Lung (tissue), 12 donors: Measurements from ENCODE around the gene ACBD6. TPM values are rescaled to one million over a fixed set of nuclear protein-coding genes. Genes with fewer than 3 reads are reported as not detected.

Source experiments
- ATAC-seq: fragments of 200-7000 bp; cut with Tn5 transposase; one replicate; pipeline ENCODE4 v1.9.1; 2020; ENCODE audit warnings: moderate number of reproducible peaks; ENCODE audit not compliant: insufficient read depth, low FRiP score
- DNase-seq, 3 donors: peaks; one replicate each; pipeline ENCODE4 v3.0.0-alpha.2; 2013 to 2017
- H3K27ac ChIP-seq, 2 donors: one replicate each; pipeline ENCODE4 v1.5.1; 2013; ENCODE audit warnings: mild to moderate bottlenecking in 2 of 2, moderate library complexity in 2 of 2, control low read depth in 1 of 2, inconsistent platforms in 1 of 2, low read depth in 1 of 2, low read length in 1 of 2
- H3K27me3 ChIP-seq, 3 donors: one replicate each; pipeline ENCODE4 v1.5.1; 2013; ENCODE audit warnings: low read length in 2 of 3; ENCODE audit not compliant: control insufficient read depth in 3 of 3, insufficient read depth in 3 of 3
- H3K36me3 ChIP-seq, 4 donors: one replicate each; pipeline ENCODE4 v1.5.1; 2013; ENCODE audit warnings: low read length in 4 of 4, mild to moderate bottlenecking in 1 of 4, moderate library complexity in 1 of 4; ENCODE audit not compliant: control insufficient read depth in 4 of 4, insufficient read depth in 4 of 4
- H3K4me1 ChIP-seq, 5 donors: one replicate each; pipeline ENCODE4 v1.5.1; 2013; ENCODE audit warnings: low read length in 5 of 5, mild to moderate bottlenecking in 2 of 5, moderate library complexity in 1 of 5; ENCODE audit not compliant: control insufficient read depth in 5 of 5, insufficient read depth in 5 of 5
- H3K4me3 ChIP-seq: one replicate; pipeline ENCODE4 v1.5.1; 2013; ENCODE audit warnings: mild to moderate bottlenecking, control low read depth, moderate library complexity
- H3K9ac ChIP-seq, 2 donors: one replicate each; pipeline ENCODE4 v1.5.1; 2013; ENCODE audit warnings: low read length in 2 of 2, control low read depth in 1 of 2; ENCODE audit not compliant: insufficient read depth in 1 of 2
- H3K9me3 ChIP-seq, 4 donors: one replicate each; pipeline ENCODE4 v1.5.1; 2013; ENCODE audit warnings: low read length in 3 of 4, mild to moderate bottlenecking in 1 of 4, moderate library complexity in 1 of 4; ENCODE audit not compliant: control insufficient read depth in 4 of 4, insufficient read depth in 3 of 4
- CTCF ChIP-seq: IDR thresholded peaks from 2 replicates; pipeline ENCODE4 v1.5.1; 2012; ENCODE audit warnings: mild to moderate bottlenecking; ENCODE audit errors: control extremely low read depth, extremely low read depth
- WGBS, 2 donors: extraction: QIAGEN DNeasy Blood & Tissue Kit; methylation state at CpG; one replicate each; pipeline ENCODE4 v1.1.7; 2013; 5-methylcytosine and 5-hydroxymethylcytosine counted together
- polyA plus RNA-seq, 2 donors: library from polyadenylated mRNA; stranded (reverse); fragments of 200-250 nt; gene quantifications; one replicate each; pipeline ENCODE4 v1.2.1, GENCODE V29; 2013
- total RNA-seq, 2 donors: library from RNA; depleted of rRNA in 1 of 2; stranded (reverse); fragments of >200 nt in 1 of 2; gene quantifications; one replicate each; pipeline ENCODE4 v1.2.1, GENCODE V29; 2014 to 2021
- donor health status: control.
- donor health status: control.
- donor health status: Bipolar disorder and iron deficiency.
- donor health status: healthy.
- donor health status: DM: yes; HTN: yes; CAD: no.

Gene ACBD6
- total and polyA plus RNA-seq, 4 donors = 28.1 to 53.3 (median 41.1) TPM

- H3K27me3 ChIP-seq = no peaks in the 10 kb centered on the region
- no peak overlapping the region for H3K4me3 ChIP-seq
- WGBS, 2 donors = 34 to 43% methylated on average over 3 of the region's 3 CpGs
- peaks cover 0 to 11% (median 0%) of the 10 kb centered on the region in 5 donors for H3K4me1 ChIP-seq
- ATAC-seq (no peak), DNase-seq (no peak)
- TF ChIP-seq CTCF = no peak
- no peaks in the 10 kb centered on the region for H3K36me3 ChIP-seq
- H3K27ac ChIP-seq = no peak overlapping the region
- no peak overlapping the region for H3K9ac ChIP-seq
- H3K9me3 ChIP-seq = no peaks in the 10 kb centered on the region
Measured at GRCh38 chr1:180515364-180515763, 13.0 kb upstream of the ACBD6 start.

DNA sequence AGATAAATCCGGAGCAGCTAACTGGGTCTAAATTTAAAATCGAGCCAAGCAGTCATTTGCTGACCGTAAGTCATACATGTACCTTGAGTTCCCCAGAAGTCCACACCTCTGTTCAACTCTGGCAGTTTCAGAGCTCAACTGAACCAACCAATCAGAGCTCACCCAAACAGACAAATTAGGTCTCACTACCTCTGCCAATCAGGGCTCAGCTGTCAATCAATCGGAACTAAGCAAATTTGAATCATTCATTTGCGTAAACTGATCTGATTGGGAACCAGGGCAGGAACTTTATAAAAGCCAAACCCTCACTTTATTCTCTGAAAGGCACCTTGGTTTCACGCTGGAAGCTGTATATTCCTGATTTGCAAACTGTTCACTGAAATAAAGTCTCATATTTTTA, 11.2 kb upstream of the ACBD6 start:
- 80 to 93% methylated on average over 6 of the region's 6 CpGs for WGBS, 2 donors
- DNase-seq = no peak
- no peak overlapping the region for H3K4me3 ChIP-seq
- H3K27ac ChIP-seq = no peak overlapping the region
- H3K36me3 ChIP-seq = no peaks in the 10 kb centered on the region
- peaks cover 0 to 11% (median 0%) of the 10 kb centered on the region in 5 donors for H3K4me1 ChIP-seq
- no peak for TF ChIP-seq CTCF
- ATAC-seq = no peak
- peaks cover 0 to 1% (median 0%) of the 10 kb centered on the region in 4 donors for H3K9me3 ChIP-seq
- no peaks in the 10 kb centered on the region for H3K27me3 ChIP-seq
- H3K9ac ChIP-seq = no peak overlapping the region

DNA sequence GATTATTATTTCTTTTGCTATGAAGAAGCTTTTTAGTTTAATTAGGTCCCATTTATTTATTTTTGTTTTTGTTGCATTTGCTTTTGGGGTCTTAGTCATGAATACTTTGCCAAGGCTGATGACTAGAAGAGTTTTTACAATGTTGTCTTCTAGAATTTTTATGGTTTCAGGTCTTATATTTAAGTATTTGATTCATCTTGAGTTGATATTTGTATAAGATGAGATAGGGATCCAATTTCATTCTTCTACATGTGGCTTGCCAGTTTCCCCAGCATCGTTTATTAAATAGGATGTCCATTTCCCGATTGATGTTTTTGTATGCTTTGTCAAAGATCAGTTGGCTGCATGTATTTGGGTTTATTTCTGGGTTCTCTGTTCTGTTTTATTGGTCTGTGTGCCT, 8.5 kb upstream of the ACBD6 start:
- H3K9ac ChIP-seq = no peak overlapping the region
- H3K27ac ChIP-seq = no peak overlapping the region
- WGBS, 2 donors = 94 to 95% methylated on average over 2 of the region's 2 CpGs
- H3K27me3 ChIP-seq = no peaks in the 10 kb centered on the region
- peaks cover 0 to 8% (median 0%) of the 10 kb centered on the region in 5 donors for H3K4me1 ChIP-seq
- no peak for TF ChIP-seq CTCF
- ATAC-seq (no peak), DNase-seq (no peak)
- peaks cover 0 to 3% (median 0%) of the 10 kb centered on the region in 4 donors for H3K9me3 ChIP-seq
- H3K36me3 ChIP-seq = no peaks in the 10 kb centered on the region
- no peak overlapping the region for H3K4me3 ChIP-seq

DNA sequence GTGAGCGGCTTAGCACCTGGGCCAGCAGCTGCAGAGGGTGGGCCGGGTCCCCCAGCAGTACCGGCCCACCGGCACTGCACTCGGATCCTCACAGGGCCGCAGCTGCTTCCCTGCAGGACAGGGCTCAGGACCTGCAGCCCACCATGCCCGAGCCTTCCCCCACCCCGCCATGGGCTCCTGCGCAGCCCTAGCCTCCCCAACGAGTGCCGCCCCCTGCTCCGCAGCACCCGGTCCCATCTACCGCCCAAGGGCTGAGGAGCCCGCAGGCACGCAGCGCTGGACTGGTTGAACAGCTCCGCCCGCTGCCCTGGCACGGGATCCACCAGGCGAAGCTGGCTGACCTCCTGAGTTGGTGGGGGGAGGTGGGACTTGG, 6.3 kb upstream of the ACBD6 start:
- no peak for TF ChIP-seq CTCF
- H3K4me3 ChIP-seq = no peak overlapping the region
- H3K27me3 ChIP-seq = no peaks in the 10 kb centered on the region
- H3K9me3 ChIP-seq = peaks cover 0 to 3% (median 0%) of the 10 kb centered on the region in 4 donors
- WGBS, 2 donors = 95 to 97% methylated on average over 21 of the region's 21 CpGs
- H3K27ac ChIP-seq = no peak overlapping the region
- H3K4me1 ChIP-seq = peaks cover 0 to 7% (median 0%) of the 10 kb centered on the region in 5 donors
- no peak for ATAC-seq
- no peaks in the 10 kb centered on the region for H3K36me3 ChIP-seq
- DNase-seq = no peak
- no peak overlapping the region for H3K9ac ChIP-seq
